Measurements from ENCODE around the gene PARM1.

DNA sequence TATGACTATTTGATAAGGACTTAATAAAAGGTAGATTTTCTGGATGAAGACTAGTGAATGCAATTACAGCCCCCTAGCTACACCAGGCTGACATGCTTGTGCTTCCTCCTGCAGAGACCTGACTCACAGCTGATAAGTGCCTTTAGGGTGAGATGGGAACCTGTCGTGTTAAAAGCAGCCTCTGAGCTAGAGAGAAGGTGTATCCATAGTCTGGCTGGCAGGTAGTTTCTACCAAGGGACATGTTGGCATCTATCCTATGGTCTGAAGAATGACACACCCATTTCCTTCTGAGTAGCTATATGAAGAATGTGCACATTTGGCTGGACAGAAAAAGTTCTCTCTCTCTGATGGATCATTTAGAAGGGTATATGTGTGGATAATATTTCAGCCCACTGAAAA is 64.1 kb downstream of the PARM1 start:
- TF ChIP-seq, protein P1, sequence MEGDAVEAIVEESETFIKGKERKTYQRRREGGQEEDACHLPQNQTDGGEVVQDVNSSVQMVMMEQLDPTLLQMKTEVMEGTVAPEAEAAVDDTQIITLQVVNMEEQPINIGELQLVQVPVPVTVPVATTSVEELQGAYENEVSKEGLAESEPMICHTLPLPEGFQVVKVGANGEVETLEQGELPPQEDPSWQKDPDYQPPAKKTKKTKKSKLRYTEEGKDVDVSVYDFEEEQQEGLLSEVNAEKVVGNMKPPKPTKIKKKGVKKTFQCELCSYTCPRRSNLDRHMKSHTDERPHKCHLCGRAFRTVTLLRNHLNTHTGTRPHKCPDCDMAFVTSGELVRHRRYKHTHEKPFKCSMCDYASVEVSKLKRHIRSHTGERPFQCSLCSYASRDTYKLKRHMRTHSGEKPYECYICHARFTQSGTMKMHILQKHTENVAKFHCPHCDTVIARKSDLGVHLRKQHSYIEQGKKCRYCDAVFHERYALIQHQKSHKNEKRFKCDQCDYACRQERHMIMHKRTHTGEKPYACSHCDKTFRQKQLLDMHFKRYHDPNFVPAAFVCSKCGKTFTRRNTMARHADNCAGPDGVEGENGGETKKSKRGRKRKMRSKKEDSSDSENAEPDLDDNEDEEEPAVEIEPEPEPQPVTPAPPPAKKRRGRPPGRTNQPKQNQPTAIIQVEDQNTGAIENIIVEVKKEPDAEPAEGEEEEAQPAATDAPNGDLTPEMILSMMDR (IDR thresholded peaks at IDR 0.05): no peak
- TF ChIP-seq POLR2A (IDR thresholded peaks at IDR 0.05): no peak
- TF ChIP-seq EP300 (IDR thresholded peaks at IDR 0.05): no peak
- TF ChIP-seq POLR2AphosphoS5 (IDR thresholded peaks at IDR 0.05): no peak
